CD14-positive monocyte (primary cell): ENCODE measurements around the gene AKR1C4. TPM values are rescaled to one million over a fixed set of nuclear protein-coding genes. Genes with fewer than 3 reads are reported as not detected.
A peak's percentile ranks its signal among the peaks of the same experiment; 100 is the strongest.

Experiments used
- DNase-seq, 3 donors: peaks; one replicate each; pipeline ENCODE4 v3.0.0-alpha.2; 2011 to 2022
- H2AFZ ChIP-seq: 2 replicates; pipeline ENCODE4 v1.6.0; 2012; ENCODE audit warnings: mild to moderate bottlenecking, low read depth, low read length, inconsistent platforms; ENCODE audit not compliant: insufficient read depth, poor library complexity, severe bottlenecking
- H3K27ac ChIP-seq, 2 donors: 1 replicate in 1 of 2; 2 replicates in 1 of 2; pipeline ENCODE4 v1.5.1; 2012 to 2013; ENCODE audit warnings: low read length in 2 of 2, control low read depth in 1 of 2, inconsistent platforms in 1 of 2, low read depth in 1 of 2, mild to moderate bottlenecking in 1 of 2
- H3K27me3 ChIP-seq, 2 donors: one replicate each; pipeline versions ENCODE4 v1.6.0 to v1.6.1; 2011 to 2013; ENCODE audit warnings: low read length in 2 of 2; ENCODE audit not compliant: control insufficient read depth in 2 of 2, insufficient read depth in 2 of 2
- H3K36me3 ChIP-seq, 2 donors: replicated peaks in 1 of 2; 1 replicate in 1 of 2; 2 replicates in 1 of 2; pipeline versions ENCODE4 v1.5.1 to v1.6.1; 2012 to 2013; ENCODE audit warnings: low read length in 2 of 2, control low read depth in 1 of 2, inconsistent platforms in 1 of 2, mild to moderate bottlenecking in 1 of 2; ENCODE audit not compliant: insufficient read depth in 2 of 2, control insufficient read depth in 1 of 2
- H3K4me1 ChIP-seq, 2 donors: 1 replicate in 1 of 2; 2 replicates in 1 of 2; pipeline versions ENCODE4 v1.5.1 to v1.6.1; 2012 to 2013; ENCODE audit warnings: low read length in 2 of 2, control low read depth in 1 of 2, inconsistent platforms in 1 of 2, mild to moderate bottlenecking in 1 of 2, moderate library complexity in 1 of 2; ENCODE audit not compliant: insufficient read depth in 2 of 2, control insufficient read depth in 1 of 2
- H3K4me2 ChIP-seq: replicated peaks from 2 replicates; pipeline ENCODE3; 2012; ENCODE audit warnings: low read length, moderate library complexity, mild to moderate bottlenecking; ENCODE audit not compliant: poor library complexity, severe bottlenecking; ENCODE audit errors: extremely low read depth
- H3K4me3 ChIP-seq, 3 experiments: fragments of 200-600 bp in 1 of 3; sonication (generic) in 1 of 3; replicated peaks in 1 of 3; 1 replicate in 2 of 3; 2 replicates in 1 of 3; pipeline ENCODE4 v1.5.1; 2011 to 2013; ENCODE audit warnings: low read length in 3 of 3, mild to moderate bottlenecking in 3 of 3, control low read depth in 2 of 3, low read depth in 2 of 3, inconsistent platforms in 1 of 3, moderate library complexity in 1 of 3
- H3K79me2 ChIP-seq: 2 replicates; pipeline ENCODE4 v1.6.0; 2012; ENCODE audit warnings: mild to moderate bottlenecking, control low read depth, inconsistent platforms, low read length, moderate library complexity; ENCODE audit not compliant: insufficient read depth
- H3K9ac ChIP-seq: 2 replicates; pipeline ENCODE4 v1.6.0; 2017; ENCODE audit warnings: low read length, mild to moderate bottlenecking; ENCODE audit not compliant: insufficient read depth, poor library complexity, severe bottlenecking
- H3K9me3 ChIP-seq, 2 donors: replicated peaks in 1 of 2; 1 replicate in 1 of 2; 2 replicates in 1 of 2; pipeline versions ENCODE4 v1.5.1 to v1.6.1; 2012 to 2013; ENCODE audit warnings: low read length in 2 of 2, control low read depth in 1 of 2; ENCODE audit not compliant: control insufficient read depth in 1 of 2, insufficient read depth in 1 of 2
- H4K20me1 ChIP-seq: 2 replicates; pipeline ENCODE4 v1.6.0; 2012; ENCODE audit warnings: mild to moderate bottlenecking, low read length, control low read depth, moderate library complexity; ENCODE audit not compliant: insufficient read depth
- H3K27ac Mint-ChIP-seq, 7 donors: one replicate each; pipeline ENCODE4 v1.8.0; 2020; ENCODE audit warnings: mild to moderate bottlenecking in 7 of 7, mixed read lengths in 7 of 7, moderate library complexity in 6 of 7, inconsistent platforms in 2 of 7
- H3K27me3 Mint-ChIP-seq, 3 donors: one replicate each; pipeline ENCODE4 v1.8.0; 2021 to 2022; ENCODE audit warnings: low read depth in 3 of 3, mild to moderate bottlenecking in 3 of 3, mixed read lengths in 3 of 3, moderate library complexity in 3 of 3, inconsistent platforms in 1 of 3
- H3K36me3 Mint-ChIP-seq, 2 donors: one replicate each; pipeline ENCODE4 v1.8.0; 2020; ENCODE audit warnings: mixed read lengths in 2 of 2, inconsistent platforms in 1 of 2, mild to moderate bottlenecking in 1 of 2
- H3K4me1 Mint-ChIP-seq: one replicate; pipeline ENCODE4 v1.8.0; 2020; ENCODE audit warnings: mild to moderate bottlenecking, mixed read lengths
- H3K4me3 Mint-ChIP-seq, 2 donors: one replicate each; pipeline ENCODE4 v1.8.0; 2020; ENCODE audit warnings: mild to moderate bottlenecking in 2 of 2, mixed read lengths in 2 of 2, moderate library complexity in 1 of 2
- H3K9me3 Mint-ChIP-seq, 7 donors: one replicate each; pipeline ENCODE4 v1.8.0; 2020 to 2022; ENCODE audit warnings: mixed read lengths in 7 of 7, mild to moderate bottlenecking in 6 of 7, moderate library complexity in 6 of 7, inconsistent platforms in 2 of 7
- CTCF ChIP-seq: fragments of 200-600 bp; IDR thresholded peaks from one replicate; pipeline ENCODE4 v1.8.0; 2022; ENCODE audit warnings: antibody characterized with exemption, mild to moderate bottlenecking
- WGBS: methylation state at CpG from one replicate; pipeline ENCODE4 v1.1.5; 2013; ENCODE audit warnings: missing lambda C conversion rate; ENCODE audit not compliant: insufficient coverage; 5-methylcytosine and 5-hydroxymethylcytosine counted together
- intact Hi-C, 2 donors: fragments of 100-400 bp; cut with micrococcal nuclease; formaldehyde crosslinking; loops; one replicate each; pipeline versions ENCODE4 v1.15.0 to v1.15.1; 2023
- polyA plus RNA-seq, 3 donors: library from polyadenylated mRNA; depleted of rRNA in 1 of 3; unstranded in 2 of 3; stranded (reverse) in 1 of 3; fragments of 300-500 nt in 2 of 3; fragments of >200 nt in 1 of 3; fragmentation: Illumina TruSeq in 2 of 3; gene quantifications; 1 replicate in 2 of 3; 2 replicates in 1 of 3; pipeline ENCODE4 v1.2.3, GENCODE V29; 2012 to 2021

The AKR1C4 gene
- polyA plus RNA-seq, 3 donors: not detected

DNA sequence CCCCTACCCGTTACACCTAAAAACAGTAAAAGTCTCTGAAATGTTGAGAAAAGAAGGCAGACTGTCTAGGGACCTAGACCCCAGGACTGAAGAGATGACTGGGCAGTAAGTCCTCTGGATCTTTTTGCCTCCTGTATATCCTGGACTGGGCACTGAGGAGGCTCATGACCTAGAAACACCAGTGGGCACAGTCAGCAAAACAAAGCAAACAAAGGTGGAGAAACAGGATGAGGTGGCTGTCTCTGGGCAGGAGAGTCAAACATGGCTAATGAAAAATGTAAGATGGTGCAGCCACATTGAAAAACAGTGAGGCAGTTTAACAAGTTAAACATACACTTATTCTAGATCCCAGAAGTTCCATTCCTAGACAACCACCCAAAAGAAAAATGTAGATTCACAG is 45.9 kb downstream of the AKR1C4 start:
- no CpG with 5 or more reads among the region's 1 CpG for WGBS
- Mint-ChIP-seq H3K27ac (peak overlapping the region in 1 of 7 donors; percentile 15), H3K4me1 (no peaks in the 10 kb centered on the region), H3K4me3 (no peak overlapping the region), H3K36me3 (no peaks in the 10 kb centered on the region), H3K27me3 (peaks cover 0 to 4% (median 4%) of the 10 kb centered on the region in 3 donors), H3K9me3 (peaks cover 4 to 21% (median 11%) of the 10 kb centered on the region in 7 donors)
- H3K4me3 ChIP-seq: no peak overlapping the region
- peaks cover 0 to 2% of the 10 kb centered on the region in 2 donors for H3K9me3 ChIP-seq
- no peak overlapping the region for H3K4me2 ChIP-seq
- H3K4me1 ChIP-seq: no peaks in the 10 kb centered on the region
- H4K20me1 ChIP-seq: no peaks in the 10 kb centered on the region
- no peaks in the 10 kb centered on the region for H3K27me3 ChIP-seq
- intact Hi-C loops: no loop called here
- TF ChIP-seq CTCF: no peak
- no peak overlapping the region for H3K27ac ChIP-seq
- no peak overlapping the region for H2AFZ ChIP-seq
- no peaks in the 10 kb centered on the region for H3K79me2 ChIP-seq
- H3K36me3 ChIP-seq: no peaks in the 10 kb centered on the region
- no peak for DNase-seq
- H3K9ac ChIP-seq: no peak overlapping the region

DNA sequence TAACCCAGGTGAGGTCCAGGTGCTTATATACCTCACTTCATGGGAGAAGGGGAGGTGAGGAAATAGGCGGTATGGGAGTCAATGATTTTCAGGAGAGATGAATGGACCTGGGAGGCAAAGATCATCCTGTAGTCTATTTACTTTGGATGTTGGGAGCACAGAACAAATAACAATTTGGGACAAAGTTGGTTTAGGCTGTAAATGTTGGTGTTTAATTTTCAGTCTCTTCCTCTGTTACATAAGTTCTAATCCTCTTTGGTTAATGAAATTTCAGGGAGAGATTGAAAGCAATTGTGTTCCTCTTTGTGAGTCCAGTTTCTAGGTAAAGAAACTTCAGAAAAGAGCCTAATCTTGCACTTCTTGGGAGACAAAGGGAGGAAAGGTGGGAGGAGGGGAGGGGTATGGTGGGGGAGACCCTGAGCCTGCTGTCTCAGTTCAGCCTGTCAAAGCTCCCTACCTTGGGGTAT is 46.9 kb downstream of the AKR1C4 start:
- Mint-ChIP-seq H3K27me3 (peaks cover 0 to 4% (median 2%) of the 10 kb centered on the region in 3 donors), H3K4me1 (no peaks in the 10 kb centered on the region), H3K36me3 (no peaks in the 10 kb centered on the region), H3K4me3 (no peak overlapping the region), H3K9me3 (peaks cover 0 to 11% (median 2%) of the 10 kb centered on the region in 7 donors), H3K27ac (no peak overlapping the region)
- Histone ChIP-seq H3K4me2 (no peak overlapping the region), H3K36me3 (no peaks in the 10 kb centered on the region), H3K9ac (no peak overlapping the region), H3K27me3 (no peaks in the 10 kb centered on the region), H2AFZ (peak overlapping the region; percentile 8), H4K20me1 (no peaks in the 10 kb centered on the region), H3K4me3 (no peak overlapping the region), H3K9me3 (no peaks in the 10 kb centered on the region), H3K27ac (no peak overlapping the region), H3K4me1 (no peaks in the 10 kb centered on the region), H3K79me2 (no peaks in the 10 kb centered on the region)
- TF ChIP-seq CTCF: no peak
- intact Hi-C loops: no loop called here
- DNase-seq: no peak
- whole genome bisulfite sequencing: no CpG with 5 or more reads among the region's 1 CpG
